Neural cell (in vitro differentiated cells): Measurements from ENCODE around the gene MPV17L.
"Not testable (repeated sequence)": the region's sequence is repeated elsewhere in the genome, so short reads cannot be mapped to it uniquely, and the experiment has no call there.

Experiments used
- CTCF ChIP-seq: fragments of 450-650 bp; IDR thresholded peaks from 2 replicates; pipeline ENCODE4 v1.5.1; 2014; ENCODE audit warnings: antibody characterized with exemption, mild to moderate bottlenecking, moderate library complexity; ENCODE audit not compliant: poor library complexity, severe bottlenecking
- EZH2 ChIP-seq: fragments of 200-600, 300-800 bp; shearing (Covaris generic), sonication (generic); IDR thresholded peaks from 2 replicates; pipeline ENCODE4 v1.6.1; 2014; ENCODE audit warnings: antibody characterized with exemption, low read length, borderline replicate concordance, mild to moderate bottlenecking; ENCODE audit not compliant: insufficient read depth, poor library complexity, severe bottlenecking

GRCh38 chr16:15395631-15396508 is at the start of gene MPV17L:
- not testable (repeated sequence) for TF ChIP-seq CTCF, EZH2
